Skeletal muscle tissue (tissue), 4 donors: ENCODE data around the gene HS1BP3. TPM values are rescaled to one million over a fixed set of nuclear protein-coding genes. Genes with fewer than 3 reads are reported as not detected.

Experiments used
- H3K27ac ChIP-seq: one replicate; pipeline ENCODE4 v1.7.0; 2013; ENCODE audit warnings: mild to moderate bottlenecking, low read depth, low read length, inconsistent platforms
- H3K27me3 ChIP-seq, 3 donors: one replicate each; pipeline ENCODE4 v1.7.0; 2013; ENCODE audit warnings: low read length in 3 of 3; ENCODE audit not compliant: control insufficient read depth in 3 of 3, insufficient read depth in 3 of 3
- H3K36me3 ChIP-seq, 3 donors: one replicate each; pipeline ENCODE4 v1.7.0; 2013; ENCODE audit warnings: low read length in 3 of 3; ENCODE audit not compliant: control insufficient read depth in 3 of 3, insufficient read depth in 3 of 3
- H3K4me1 ChIP-seq, 3 donors: one replicate each; pipeline ENCODE4 v1.7.0; 2013; ENCODE audit warnings: low read length in 3 of 3, mild to moderate bottlenecking in 3 of 3; ENCODE audit not compliant: control insufficient read depth in 3 of 3, insufficient read depth in 3 of 3
- H3K4me3 ChIP-seq, 3 donors: one replicate each; pipeline ENCODE4 v1.7.0; 2013; ENCODE audit warnings: low read length in 3 of 3
- H3K9ac ChIP-seq, 3 donors: one replicate each; pipeline ENCODE4 v1.7.0; 2013; ENCODE audit warnings: low read length in 3 of 3, mild to moderate bottlenecking in 3 of 3, moderate library complexity in 2 of 3, low read depth in 1 of 3
- H3K9me3 ChIP-seq, 3 donors: one replicate each; pipeline ENCODE4 v1.7.0; 2013; ENCODE audit warnings: low read length in 3 of 3; ENCODE audit not compliant: control insufficient read depth in 3 of 3
- total RNA-seq: library from RNA; depleted of rRNA; stranded (reverse); fragments of >200 nt; gene quantifications from one replicate; pipeline ENCODE4 v1.2.3, GENCODE V29; 2014
- donor health status: Osteomylitis.

The HS1BP3 gene
- total RNA-seq, 1 donor from 2014 or later: 10.4 TPM

DNA sequence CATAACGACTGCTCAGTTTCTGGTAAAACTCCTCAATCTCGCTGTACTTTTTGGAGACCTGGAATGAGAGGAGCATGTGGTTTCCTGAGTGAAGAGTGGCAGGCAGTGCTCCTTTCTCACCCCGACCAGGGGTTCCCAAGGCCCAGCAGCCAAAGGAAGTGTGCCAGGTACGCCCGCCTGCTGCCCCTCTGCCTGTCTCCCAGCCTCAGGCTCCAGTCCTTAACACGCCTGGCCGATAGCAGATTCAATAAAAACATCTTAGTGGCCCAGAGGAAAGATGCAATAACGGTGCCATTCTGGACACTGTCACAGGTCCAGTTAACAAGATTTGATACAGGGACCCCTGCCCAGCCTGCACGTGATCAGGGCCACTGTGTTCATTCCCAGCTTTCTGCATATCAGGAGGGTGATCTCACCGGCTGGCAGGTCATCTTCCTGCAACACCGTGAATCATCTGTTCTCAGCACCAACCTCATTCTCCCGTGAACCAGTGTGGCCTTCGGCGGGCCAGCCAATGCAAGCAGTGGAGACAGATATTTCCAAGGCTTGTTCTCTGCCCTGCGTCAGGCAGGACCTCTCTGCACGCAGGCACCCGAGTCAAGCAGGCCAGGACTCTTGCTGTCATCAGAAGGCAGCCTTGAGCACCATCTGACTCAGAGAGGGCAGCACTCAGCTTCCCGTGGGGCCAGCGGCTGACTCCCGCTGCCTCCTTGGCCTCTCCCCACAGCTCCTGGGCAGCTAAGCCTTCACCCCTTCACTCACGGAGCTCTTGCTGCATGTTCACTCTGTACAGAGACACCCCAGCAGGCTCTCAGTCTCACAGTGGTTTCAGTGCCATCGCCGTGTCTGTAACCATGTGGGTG lies 9.5 kb downstream of the HS1BP3 start:
- H3K9me3 ChIP-seq: no peaks in the 10 kb centered on the region
- H3K4me1 ChIP-seq: peaks cover 7 to 23% (median 14%) of the 10 kb centered on the region in 3 donors
- H3K9ac ChIP-seq: peak overlapping the region in 1 of 3 donors; percentile 69
- H3K27me3 ChIP-seq: no peaks in the 10 kb centered on the region
- H3K36me3 ChIP-seq: peaks cover 39 to 41% (median 40%) of the 10 kb centered on the region in 3 donors
- H3K27ac ChIP-seq: no peak overlapping the region
- no peak overlapping the region for H3K4me3 ChIP-seq

DNA sequence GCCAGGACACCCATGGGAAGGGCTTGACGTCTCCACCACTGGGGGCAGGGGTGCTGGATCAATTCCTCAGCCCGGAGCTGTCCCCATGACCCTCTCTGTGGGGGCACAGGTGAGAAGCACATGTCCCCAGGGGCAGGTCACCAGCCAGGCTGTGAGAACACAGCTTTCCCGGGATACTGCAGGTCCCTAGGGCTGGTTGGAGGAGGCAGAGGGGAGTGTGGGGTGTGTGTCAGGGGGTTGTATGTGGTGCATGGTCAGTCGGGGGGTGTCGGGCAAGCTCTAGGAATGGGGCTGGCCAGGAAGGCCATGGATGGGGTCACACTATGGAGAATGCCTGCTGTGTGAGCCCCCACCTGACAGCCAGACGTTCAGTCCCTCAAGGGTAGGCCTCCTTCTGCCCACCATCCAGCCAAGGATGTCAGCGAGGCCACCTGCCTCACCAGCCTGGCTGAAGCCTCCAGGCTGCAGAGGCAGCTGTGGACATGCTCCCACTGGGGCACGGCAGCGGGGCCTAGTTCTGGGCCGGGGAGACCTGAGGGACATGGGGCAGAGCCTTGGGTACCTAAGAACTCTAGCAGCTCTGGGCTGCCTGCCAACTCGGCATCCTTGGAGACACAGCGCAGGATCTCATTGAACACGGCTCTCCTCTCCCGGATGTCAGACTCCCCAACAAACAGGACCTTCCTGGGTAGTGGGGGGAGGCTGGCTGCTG lies 10.3 kb downstream of the HS1BP3 start:
- Histone ChIP-seq H3K27ac (no peak overlapping the region), H3K9ac (peak overlapping the region in 1 of 3 donors; percentile 45), H3K27me3 (no peaks in the 10 kb centered on the region), H3K36me3 (peaks cover 36 to 45% (median 42%) of the 10 kb centered on the region in 3 donors), H3K4me3 (no peak overlapping the region), H3K9me3 (no peaks in the 10 kb centered on the region), H3K4me1 (peaks cover 11 to 29% (median 16%) of the 10 kb centered on the region in 3 donors)

DNA sequence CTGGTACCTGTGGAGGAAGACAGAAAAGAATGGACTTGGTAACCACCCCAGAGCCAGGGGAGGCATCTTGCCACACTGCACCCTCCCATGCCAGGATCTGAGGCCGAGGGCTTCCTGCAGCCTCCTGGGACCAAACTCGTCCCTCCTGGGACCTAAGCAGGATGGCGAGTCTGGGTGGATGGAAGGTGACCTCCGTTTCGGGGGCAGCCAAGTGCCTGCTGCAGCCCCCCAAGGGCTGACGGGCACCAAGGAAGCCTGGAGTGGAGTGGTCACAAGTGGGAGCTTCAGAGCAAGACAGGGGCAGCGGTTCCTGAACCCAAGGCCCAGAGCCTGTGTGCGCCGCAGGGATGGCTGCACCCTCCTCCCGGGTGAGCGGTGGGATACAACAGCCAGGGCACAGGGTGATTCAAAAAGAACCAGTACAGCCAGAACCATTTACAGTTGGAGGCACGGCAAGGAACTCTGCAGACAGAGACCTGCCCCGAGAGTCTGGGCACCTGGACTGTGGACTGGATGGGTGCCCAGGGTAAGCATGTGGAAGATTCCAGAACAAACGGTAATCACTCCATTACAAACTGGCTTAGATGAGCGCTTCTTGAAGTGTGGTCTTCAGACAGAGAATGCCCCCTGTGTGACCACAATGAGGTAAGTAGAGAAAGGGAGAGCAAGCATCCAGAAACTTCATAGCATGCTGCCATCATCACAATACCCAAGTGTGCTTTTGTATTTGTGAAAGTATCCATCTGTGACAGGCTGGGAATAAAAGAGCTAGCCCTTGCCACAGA lies 12.1 kb downstream of the HS1BP3 start:
- Histone ChIP-seq H3K4me3 (no peak overlapping the region), H3K9me3 (no peaks in the 10 kb centered on the region), H3K27ac (no peak overlapping the region)

DNA sequence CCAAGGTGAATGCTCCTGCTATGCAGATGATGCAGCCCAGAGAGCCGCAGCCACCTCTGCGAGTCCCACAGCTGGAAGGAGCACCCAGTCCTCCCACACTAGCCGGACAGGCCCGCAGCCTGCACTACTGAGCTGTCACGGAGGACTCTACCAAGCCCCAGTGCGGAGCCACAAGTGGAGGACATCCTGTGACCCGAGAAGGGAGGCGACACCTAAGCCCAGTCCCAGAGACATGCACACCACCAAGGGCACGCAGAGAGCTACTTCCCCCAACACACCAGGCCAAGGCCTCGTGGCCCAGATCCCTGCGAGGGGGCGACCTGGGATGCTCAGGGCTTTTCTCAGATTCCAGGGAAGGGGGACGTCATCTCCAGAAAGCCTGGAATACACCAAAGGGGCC lies 12.9 kb downstream of the HS1BP3 start:
- Histone ChIP-seq H3K27ac (no peak overlapping the region), H3K4me3 (no peak overlapping the region), H3K9ac (no peak overlapping the region), H3K36me3 (peaks cover 23 to 27% (median 23%) of the 10 kb centered on the region in 3 donors), H3K9me3 (no peaks in the 10 kb centered on the region), H3K4me1 (peaks cover 19 to 45% (median 37%) of the 10 kb centered on the region in 3 donors), H3K27me3 (no peaks in the 10 kb centered on the region)

More for the DNA sequence above, 12.1 kb downstream of the HS1BP3 start:
- Histone ChIP-seq H3K9ac (no peak overlapping the region), H3K27me3 (no peaks in the 10 kb centered on the region), H3K36me3 (peaks cover 23 to 31% (median 26%) of the 10 kb centered on the region in 3 donors), H3K4me1 (peaks cover 16 to 41% (median 33%) of the 10 kb centered on the region in 3 donors)

DNA sequence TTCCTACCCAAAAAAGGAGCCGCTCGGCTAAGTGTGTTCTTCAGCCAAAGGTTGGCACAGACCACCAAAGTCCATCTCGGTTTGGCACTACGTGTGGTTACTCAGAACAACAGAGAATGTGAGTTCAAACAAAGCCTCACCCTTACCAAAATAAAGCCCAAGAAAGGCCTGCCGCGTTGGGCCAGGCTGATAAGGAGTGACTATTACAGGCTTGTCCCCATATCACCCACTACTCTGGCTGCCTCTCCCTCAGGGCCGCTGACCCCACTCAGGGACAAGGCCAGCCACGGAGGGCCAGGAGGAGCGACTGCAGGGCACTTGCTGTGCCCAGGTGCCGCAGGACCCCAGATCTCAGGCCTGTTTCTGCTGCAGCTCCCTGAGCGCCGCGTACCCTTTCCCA lies 13.8 kb downstream of the HS1BP3 start:
- H3K27ac ChIP-seq: no peak overlapping the region
- H3K36me3 ChIP-seq: peaks cover 18 to 24% (median 23%) of the 10 kb centered on the region in 3 donors
- H3K9ac ChIP-seq: no peak overlapping the region
- no peak overlapping the region for H3K4me3 ChIP-seq
- H3K27me3 ChIP-seq: no peaks in the 10 kb centered on the region
- H3K4me1 ChIP-seq: peaks cover 17 to 40% (median 35%) of the 10 kb centered on the region in 3 donors
- H3K9me3 ChIP-seq: no peaks in the 10 kb centered on the region

DNA sequence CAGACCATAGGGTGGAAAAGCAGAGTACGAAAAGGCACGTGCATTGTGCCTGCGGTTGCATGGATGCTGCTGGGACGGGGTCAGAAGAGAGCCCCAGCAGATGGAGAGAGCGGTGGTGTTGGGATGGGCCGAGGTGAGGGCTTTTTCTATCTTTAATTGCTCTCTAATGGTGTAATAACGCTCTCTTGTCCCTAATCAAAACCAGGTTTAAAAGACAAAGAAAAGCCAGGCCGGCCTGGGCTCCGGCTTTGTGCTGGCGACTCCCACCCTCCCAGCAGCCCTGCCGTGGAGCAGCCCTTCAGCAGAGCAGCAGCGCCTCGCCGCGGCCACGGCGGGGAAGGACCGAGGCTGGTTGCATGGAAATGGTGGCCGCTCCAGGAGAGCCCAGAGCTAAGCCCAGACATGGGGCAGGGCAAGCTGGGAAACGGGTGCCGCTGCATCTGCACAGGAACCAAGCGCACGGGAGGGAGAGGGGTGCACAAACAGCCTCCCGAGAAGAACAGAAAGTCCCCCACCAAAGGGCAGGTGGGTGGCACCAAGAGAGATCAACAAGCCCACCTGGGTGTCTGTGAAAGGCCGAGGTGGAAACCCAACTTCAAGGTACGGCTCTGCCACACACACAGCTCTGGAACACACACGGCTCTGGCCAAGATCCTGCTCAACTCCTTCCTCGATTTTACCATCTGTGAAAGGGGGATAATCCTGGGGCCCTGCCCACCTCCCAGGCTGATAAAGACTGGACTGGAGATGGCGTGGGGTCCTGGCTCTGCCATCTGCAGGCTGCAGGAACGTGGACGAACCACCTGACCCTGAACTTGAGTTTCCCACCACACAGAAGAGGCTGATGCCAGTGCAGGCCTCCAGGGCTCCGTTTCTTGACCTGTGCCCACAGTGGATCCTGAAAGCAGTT lies 15.0 kb downstream of the HS1BP3 start:
- Histone ChIP-seq H3K27ac (no peak overlapping the region), H3K9ac (peak overlapping the region in 2 of 3 donors; percentile 13 to 72), H3K36me3 (peaks cover 18 to 23% (median 18%) of the 10 kb centered on the region in 3 donors), H3K9me3 (no peaks in the 10 kb centered on the region), H3K4me1 (peaks cover 12 to 28% (median 23%) of the 10 kb centered on the region in 3 donors), H3K4me3 (peak overlapping the region in 1 of 3 donors; percentile 13), H3K27me3 (no peaks in the 10 kb centered on the region)

DNA sequence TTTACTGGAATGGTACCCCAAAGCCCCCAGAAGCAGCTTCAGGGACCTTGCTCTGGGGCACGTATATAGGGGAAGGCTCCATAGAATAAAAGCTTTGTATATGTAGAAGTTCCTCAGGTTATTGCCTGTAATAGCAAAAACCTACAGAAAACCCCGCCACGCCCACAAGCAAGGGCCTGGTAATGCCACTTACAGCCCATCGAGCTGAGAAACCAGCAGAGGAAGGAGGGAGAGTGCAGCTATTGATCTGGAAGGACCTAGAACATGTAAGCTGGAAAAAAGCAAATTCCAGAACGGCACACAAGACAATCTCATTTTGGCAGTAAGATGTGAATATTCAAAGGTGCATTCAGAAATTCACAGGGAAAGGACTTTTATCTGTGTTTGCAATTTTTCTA lies 15.8 kb downstream of the HS1BP3 start:
- H3K4me1 ChIP-seq: peaks cover 12 to 24% (median 23%) of the 10 kb centered on the region in 3 donors
- peaks cover 11 to 16% (median 12%) of the 10 kb centered on the region in 3 donors for H3K36me3 ChIP-seq
- no peaks in the 10 kb centered on the region for H3K9me3 ChIP-seq
- no peak overlapping the region for H3K4me3 ChIP-seq
- H3K9ac ChIP-seq: peak overlapping the region in 1 of 3 donors; percentile 72
- no peak overlapping the region for H3K27ac ChIP-seq
- H3K27me3 ChIP-seq: no peaks in the 10 kb centered on the region

DNA sequence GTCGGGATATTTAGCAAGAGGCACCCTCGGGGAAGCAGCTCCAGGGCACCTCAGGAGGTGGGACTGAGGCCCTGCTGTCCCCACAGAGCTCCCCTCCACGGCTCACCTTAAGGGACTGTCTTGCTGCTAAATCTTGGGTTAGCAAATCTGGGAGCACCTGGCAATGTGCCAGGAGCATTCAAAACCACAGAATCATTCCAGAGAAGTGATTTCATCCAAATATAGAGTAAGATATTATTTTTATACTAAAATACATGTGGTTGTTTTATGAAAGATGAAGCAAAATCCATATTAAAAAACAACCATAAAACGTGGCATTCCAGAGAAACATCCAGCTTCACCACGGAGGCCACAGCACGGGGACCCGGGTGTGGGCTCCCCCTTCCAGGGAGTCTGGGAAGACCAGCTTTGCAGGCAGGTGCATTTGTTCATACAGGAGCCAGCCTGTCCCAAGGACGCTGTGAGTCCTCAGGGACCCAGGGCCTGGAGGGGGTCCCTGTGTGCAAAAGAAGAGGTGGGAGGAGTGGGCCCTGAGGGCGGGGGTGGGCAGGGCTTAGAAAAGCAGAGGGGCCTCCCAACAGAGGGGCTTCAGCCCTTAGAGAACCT lies 16.3 kb downstream of the HS1BP3 start:
- H3K4me1 ChIP-seq: peaks cover 12 to 24% (median 23%) of the 10 kb centered on the region in 3 donors

More for the DNA sequence above, 16.3 kb downstream of the HS1BP3 start:
- Histone ChIP-seq H3K9ac (peak overlapping the region in 1 of 3 donors; percentile 45), H3K27ac (no peak overlapping the region), H3K36me3 (peaks cover 12 to 15% (median 13%) of the 10 kb centered on the region in 3 donors), H3K27me3 (no peaks in the 10 kb centered on the region), H3K9me3 (no peaks in the 10 kb centered on the region), H3K4me3 (no peak overlapping the region)
